PC-9 (cell line): ENCODE results near the gene SOX1. TPM values are rescaled to one million over a fixed set of nuclear protein-coding genes. Genes with fewer than 3 reads are reported as not detected.

ENCODE experiments used
- BruUV-seq: library from RNA; stranded (reverse); fragments of 400-500 nt; replicated peaks from 2 replicates; lab custom pipeline; 2021; lab: Mats Ljungman, UMichigan
- CTCF ChIA-PET: fragments of 300-600 bp; sonication (Branson Sonifier 250); formaldehyde crosslinking; loops from one replicate; lab custom pipeline; 2022; ENCODE audit warnings: antibody characterized with exemption; lab: Charles Lee
- POLR2A ChIA-PET: fragments of 300-600 bp; sonication (Branson Sonifier 250); formaldehyde crosslinking; loops from one replicate; lab custom pipeline; 2022; ENCODE audit warnings: antibody characterized with exemption; ENCODE audit not compliant: unreplicated experiment; lab: Charles Lee
- DNase-seq, 2 experiments: peaks; one replicate each; pipeline versions ENCODE4 v3.0.0 to v3.0.0-alpha.2; 2015 to 2022; ENCODE audit warnings: mixed read lengths in 1 of 2
- H2AFZ ChIP-seq: fragments of 200-600 bp; sonication (generic); 2 replicates; pipeline ENCODE4 v1.8.1; 2017; ENCODE audit warnings: antibody characterized with exemption
- H3F3A ChIP-seq: fragments of 200-600 bp; sonication (generic); 2 replicates; pipeline ENCODE4 v1.8.1; 2017; ENCODE audit warnings: antibody characterized with exemption, mild to moderate bottlenecking, low read depth; ENCODE audit not compliant: insufficient read depth
- H3K27ac ChIP-seq: fragments of 200-600 bp; sonication (generic); 2 replicates; pipeline ENCODE4 v1.6.1; 2016; ENCODE audit warnings: mixed run types
- H3K27me3 ChIP-seq: fragments of 200-600 bp; sonication (generic); 2 replicates; pipeline ENCODE4 v1.6.1; 2016; ENCODE audit warnings: low read depth, mixed run types; ENCODE audit not compliant: insufficient read depth
- H3K36me3 ChIP-seq: fragments of 200-600 bp; sonication (generic); 2 replicates; pipeline ENCODE4 v1.6.1; 2016; ENCODE audit warnings: low read depth, mixed run types
- H3K4me1 ChIP-seq: fragments of 200-600 bp; sonication (generic); replicated peaks from 2 replicates; pipeline ENCODE4 v1.6.1; 2016; ENCODE audit warnings: mixed run types; ENCODE audit not compliant: insufficient read depth
- H3K4me2 ChIP-seq: fragments of 200-600 bp; sonication (generic); 2 replicates; pipeline ENCODE4 v1.6.1; 2017; ENCODE audit warnings: mixed run types
- H3K4me3 ChIP-seq: fragments of 200-600 bp; sonication (generic); 2 replicates; pipeline ENCODE4 v1.6.1; 2016; ENCODE audit warnings: mixed run types
- H3K79me2 ChIP-seq: fragments of 200-600 bp; sonication (generic); 2 replicates; pipeline ENCODE4 v1.6.1; 2017; ENCODE audit warnings: low read depth, mixed run types
- H3K9me2 ChIP-seq: fragments of 200-600 bp; sonication (generic); 2 replicates; pipeline ENCODE4 v1.8.1; 2017; ENCODE audit warnings: mild to moderate bottlenecking; ENCODE audit not compliant: insufficient read depth
- H3K9me3 ChIP-seq: fragments of 200-600 bp; sonication (generic); 2 replicates; pipeline ENCODE4 v1.8.1; 2016; ENCODE audit warnings: low read depth; ENCODE audit not compliant: insufficient read depth
- H4K20me1 ChIP-seq: fragments of 200-600 bp; sonication (generic); 2 replicates; pipeline ENCODE4 v1.8.1; 2017; ENCODE audit not compliant: insufficient read depth
- EZH2 ChIP-seq: fragments of 200-600 bp; sonication (generic); IDR thresholded peaks from 2 replicates; pipeline ENCODE4 v1.8.0; 2017; ENCODE audit warnings: antibody characterized with exemption, low read depth
- intact Hi-C: fragments of 100-400 bp; cut with micrococcal nuclease; formaldehyde crosslinking; loops from one replicate; pipeline ENCODE4 v1.10.0; 2022; ENCODE audit not compliant: unreplicated experiment
- total RNA-seq: library from RNA; stranded (reverse); gene quantifications from 2 replicates; pipeline ENCODE4 v1.2.3, GENCODE V29; 2021
- TF ChIP-seq, protein P1 (sequence below): fragments of 200-600 bp; sonication (generic); conservative IDR thresholded peaks from 2 replicates; pipeline ENCODE4 v1.6.1; 2017; ENCODE audit warnings: mixed run types, antibody characterized with exemption, mild to moderate bottlenecking, moderate library complexity

SOX1 gene
- total RNA-seq, 1 experiment from 2014 or later = not detected

DNA sequence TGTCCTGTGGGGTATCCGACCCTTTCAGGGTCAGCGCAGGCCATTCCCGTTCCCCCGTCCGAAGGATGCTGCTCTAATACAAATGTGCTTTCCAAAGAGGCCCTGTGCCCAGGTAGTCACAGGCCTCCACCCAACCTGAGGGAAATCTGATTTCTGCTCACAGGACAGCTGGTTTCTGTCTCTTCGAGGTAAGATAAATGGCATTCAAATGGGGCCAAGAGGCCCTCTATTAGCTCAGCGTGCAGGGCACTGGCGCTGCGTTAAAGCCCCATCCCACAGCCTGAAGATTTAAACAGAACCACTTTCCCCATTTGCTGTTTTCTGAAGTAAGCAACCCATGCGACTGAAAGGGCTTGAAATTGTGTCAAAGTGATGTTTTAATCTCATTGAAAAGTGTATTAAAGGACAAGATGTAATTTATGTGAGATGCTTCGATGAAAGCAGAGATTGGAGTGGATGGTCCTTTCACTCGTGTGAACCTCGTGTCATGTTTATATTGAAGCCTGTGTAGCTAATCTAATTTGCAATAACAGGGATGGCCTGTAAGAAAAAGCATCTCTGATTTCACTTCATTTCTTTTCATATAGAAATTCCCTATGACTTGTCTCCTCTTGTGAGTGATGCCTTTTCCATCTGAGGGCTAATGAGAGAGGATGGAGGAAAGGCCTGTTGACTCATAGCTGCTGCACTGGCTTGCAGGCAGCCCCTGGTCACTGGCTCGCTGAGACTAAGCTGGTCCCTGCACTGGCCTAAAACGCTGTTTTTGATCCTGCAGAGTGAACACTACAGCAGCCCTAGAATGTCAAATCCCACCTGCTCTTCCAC, 7.3 kb upstream of the SOX1 start:
- ChIA-PET POLR2A (no interaction called here), CTCF (no interaction called here)
- H4K20me1 ChIP-seq = no peaks in the 10 kb centered on the region
- H3K4me1 ChIP-seq = no peaks in the 10 kb centered on the region
- no peak overlapping the region for H3K27ac ChIP-seq
- H3K27me3 ChIP-seq = peaks cover 66% of the 10 kb centered on the region
- H3F3A ChIP-seq = no peaks in the 10 kb centered on the region
- no peak for DNase-seq
- H2AFZ ChIP-seq = no peak overlapping the region
- no peak for TF ChIP-seq EZH2
- TF ChIP-seq, protein P1, sequence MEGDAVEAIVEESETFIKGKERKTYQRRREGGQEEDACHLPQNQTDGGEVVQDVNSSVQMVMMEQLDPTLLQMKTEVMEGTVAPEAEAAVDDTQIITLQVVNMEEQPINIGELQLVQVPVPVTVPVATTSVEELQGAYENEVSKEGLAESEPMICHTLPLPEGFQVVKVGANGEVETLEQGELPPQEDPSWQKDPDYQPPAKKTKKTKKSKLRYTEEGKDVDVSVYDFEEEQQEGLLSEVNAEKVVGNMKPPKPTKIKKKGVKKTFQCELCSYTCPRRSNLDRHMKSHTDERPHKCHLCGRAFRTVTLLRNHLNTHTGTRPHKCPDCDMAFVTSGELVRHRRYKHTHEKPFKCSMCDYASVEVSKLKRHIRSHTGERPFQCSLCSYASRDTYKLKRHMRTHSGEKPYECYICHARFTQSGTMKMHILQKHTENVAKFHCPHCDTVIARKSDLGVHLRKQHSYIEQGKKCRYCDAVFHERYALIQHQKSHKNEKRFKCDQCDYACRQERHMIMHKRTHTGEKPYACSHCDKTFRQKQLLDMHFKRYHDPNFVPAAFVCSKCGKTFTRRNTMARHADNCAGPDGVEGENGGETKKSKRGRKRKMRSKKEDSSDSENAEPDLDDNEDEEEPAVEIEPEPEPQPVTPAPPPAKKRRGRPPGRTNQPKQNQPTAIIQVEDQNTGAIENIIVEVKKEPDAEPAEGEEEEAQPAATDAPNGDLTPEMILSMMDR = no peak
- no TSS peak for BruUV-seq
- no peaks in the 10 kb centered on the region for H3K36me3 ChIP-seq
- no peaks in the 10 kb centered on the region for H3K9me2 ChIP-seq
- no peaks in the 10 kb centered on the region for H3K9me3 ChIP-seq
- no peak overlapping the region for H3K4me2 ChIP-seq
- no peaks in the 10 kb centered on the region for H3K79me2 ChIP-seq
- H3K4me3 ChIP-seq = no peak overlapping the region
- intact Hi-C loops = no loop called here

DNA sequence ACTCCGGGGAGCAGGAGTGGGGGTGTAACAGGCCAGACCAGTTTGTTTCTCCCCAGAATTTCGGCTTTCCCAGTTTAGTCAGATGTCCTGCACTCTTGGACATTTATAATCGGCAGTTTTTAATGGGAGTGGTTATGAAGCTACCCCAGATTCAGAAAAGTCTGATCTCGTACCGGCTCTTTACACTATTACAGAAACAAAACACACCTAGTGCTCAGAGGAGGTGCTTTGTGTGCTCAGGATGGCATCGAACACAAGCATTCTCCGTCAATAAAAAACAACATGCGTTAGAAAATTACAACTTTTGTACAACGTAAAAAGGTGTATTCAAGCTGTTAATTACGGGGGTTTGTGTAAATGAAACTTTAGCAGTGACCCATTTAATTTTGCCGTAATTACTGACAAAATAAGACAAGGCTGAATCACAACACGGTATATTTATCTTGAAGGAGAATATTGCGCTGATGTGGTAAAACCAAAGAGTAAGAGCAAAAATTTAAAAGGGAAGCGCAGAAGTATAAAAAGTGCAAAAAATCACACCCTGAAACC, 6.6 kb upstream of the SOX1 start:
- no peak overlapping the region for H3K27ac ChIP-seq
- DNase-seq = no peak
- H3K27me3 ChIP-seq = peaks cover 68% of the 10 kb centered on the region
- H2AFZ ChIP-seq = no peak overlapping the region
- ChIA-PET CTCF (no interaction called here), POLR2A (no interaction called here)
- no peaks in the 10 kb centered on the region for H3F3A ChIP-seq
- no peaks in the 10 kb centered on the region for H3K79me2 ChIP-seq
- H3K4me1 ChIP-seq = no peaks in the 10 kb centered on the region
- no peaks in the 10 kb centered on the region for H3K36me3 ChIP-seq
- H4K20me1 ChIP-seq = no peaks in the 10 kb centered on the region
- no TSS peak for BruUV-seq
- no peak overlapping the region for H3K4me3 ChIP-seq
- no peaks in the 10 kb centered on the region for H3K9me3 ChIP-seq
- H3K9me2 ChIP-seq = no peaks in the 10 kb centered on the region
- no peak overlapping the region for H3K4me2 ChIP-seq
- intact Hi-C loops = no loop called here
- no peak for TF ChIP-seq EZH2
- TF ChIP-seq, protein P1 = no peak

DNA sequence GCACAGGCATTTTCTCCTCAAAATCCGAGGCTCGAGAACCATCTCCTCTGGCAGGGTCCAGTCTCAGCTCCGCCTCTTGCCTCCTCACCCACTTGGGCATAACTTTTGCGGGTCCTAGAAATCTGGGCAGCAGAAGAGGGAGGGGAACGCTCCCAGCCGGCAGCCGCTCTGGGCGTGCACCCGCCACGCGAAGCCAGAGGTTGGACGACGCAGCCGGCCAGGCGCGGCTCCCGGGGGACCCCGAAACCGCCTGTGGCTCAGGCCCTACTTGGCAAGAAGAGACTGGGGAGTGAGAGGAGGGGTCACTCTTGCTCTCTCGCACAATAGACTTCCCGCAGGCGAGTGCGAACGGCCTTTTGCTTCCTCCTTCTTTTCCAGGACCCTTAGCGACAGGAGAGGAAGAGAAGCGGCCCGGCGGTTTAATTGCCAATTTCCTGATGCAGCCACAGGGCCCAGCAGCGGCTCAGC, 6.0 kb upstream of the SOX1 start:
- CTCF ChIA-PET = no interaction called here
- POLR2A ChIA-PET = no interaction called here
- H3K36me3 ChIP-seq = no peaks in the 10 kb centered on the region
- no peaks in the 10 kb centered on the region for H3K4me1 ChIP-seq
- BruUV-seq = no TSS peak
- H4K20me1 ChIP-seq = no peaks in the 10 kb centered on the region
- no peak for DNase-seq
- TF ChIP-seq EZH2 = no peak
- TF ChIP-seq, protein P1 = no peak
- no peaks in the 10 kb centered on the region for H3F3A ChIP-seq
- H3K4me3 ChIP-seq = no peak overlapping the region
- no peak overlapping the region for H3K4me2 ChIP-seq
- H3K27me3 ChIP-seq = peaks cover 73% of the 10 kb centered on the region
- H3K79me2 ChIP-seq = no peaks in the 10 kb centered on the region
- no peak overlapping the region for H2AFZ ChIP-seq
- H3K9me2 ChIP-seq = no peaks in the 10 kb centered on the region
- intact Hi-C loops = no loop called here
- no peaks in the 10 kb centered on the region for H3K9me3 ChIP-seq
- H3K27ac ChIP-seq = no peak overlapping the region
